Measurements from ENCODE around the gene WASHC3.

WASHC3 gene

DNA sequence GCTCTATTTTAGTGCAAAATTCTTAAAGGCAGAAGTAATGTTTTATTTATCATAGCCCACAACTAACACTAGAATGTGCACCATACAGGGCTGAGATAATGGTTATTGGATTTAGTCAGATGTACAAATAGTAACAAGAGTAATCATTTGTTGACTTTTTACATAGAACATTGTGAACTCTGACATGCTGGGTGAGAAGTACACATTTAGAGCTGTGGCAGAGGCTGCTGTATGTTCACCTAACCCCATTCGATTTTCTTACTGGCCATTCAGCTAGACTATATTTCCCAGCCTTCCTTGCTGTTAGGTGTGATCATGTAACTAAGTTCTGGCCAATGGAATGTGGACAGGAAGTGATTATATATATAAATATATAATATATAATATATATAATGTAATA lies 95.3 kb downstream of the WASHC3 start:
- DNase-seq = no peak

GRCh38 chr12:101963697-101964096 lies 98.1 kb downstream of the WASHC3 start:
- no peak for DNase-seq

Measured in activated gamma-delta T cell treated with Interleukin-2 at 50 U/mL for 16 hours (primary cell).